Neural cell (in vitro differentiated cells): ENCODE results near the gene FBXO11.

Experiments
- CTCF ChIP-seq: fragments of 450-650 bp; IDR thresholded peaks from 2 replicates; pipeline ENCODE4 v1.5.1; 2014; ENCODE audit warnings: antibody characterized with exemption, mild to moderate bottlenecking, moderate library complexity; ENCODE audit not compliant: poor library complexity, severe bottlenecking
- EP300 ChIP-seq: fragments of 450-650 bp; conservative IDR thresholded peaks from 2 replicates; pipeline ENCODE4 v1.6.1; 2014; ENCODE audit warnings: antibody characterized with exemption, mild to moderate bottlenecking, moderate library complexity; ENCODE audit not compliant: poor library complexity, severe bottlenecking
- MXI1 ChIP-seq: fragments of 450-650 bp; conservative IDR thresholded peaks from 2 replicates; pipeline ENCODE4 v1.6.1; 2014; ENCODE audit warnings: antibody characterized with exemption, mild to moderate bottlenecking; ENCODE audit not compliant: poor library complexity, severe bottlenecking
- POLR2AphosphoS5 ChIP-seq: IDR thresholded peaks from 2 replicates; pipeline ENCODE4 v1.6.1; 2012
- RAD21 ChIP-seq: fragments of 450-650 bp; conservative IDR thresholded peaks from 2 replicates; pipeline ENCODE4 v1.6.1; 2014; ENCODE audit warnings: antibody characterized with exemption, mild to moderate bottlenecking, moderate library complexity
- REST ChIP-seq: IDR thresholded peaks from 2 replicates; pipeline ENCODE4 v1.6.1; 2012; ENCODE audit warnings: borderline replicate concordance
- SMC3 ChIP-seq: fragments of 450-650 bp; conservative IDR thresholded peaks from 2 replicates; pipeline ENCODE4 v1.6.1; 2014; ENCODE audit warnings: antibody characterized with exemption, mild to moderate bottlenecking, moderate library complexity; ENCODE audit not compliant: poor library complexity
- TAF1 ChIP-seq: IDR thresholded peaks from 2 replicates; pipeline ENCODE4 v1.6.1; 2012; ENCODE audit warnings: low read depth

- TF ChIP-seq CTCF, result no peak
- TF ChIP-seq REST, result no peak
- TF ChIP-seq RAD21, result no peak
- TF ChIP-seq MXI1, result no peak
- no peak for TF ChIP-seq POLR2AphosphoS5
- TF ChIP-seq EP300, result no peak
- TF ChIP-seq TAF1, result no peak
- TF ChIP-seq SMC3, result no peak
Measured at GRCh38 chr2:47908682-47909081, 2.4 kb upstream of the FBXO11 start.
